GM23248 (cell line): ENCODE data around the gene ANKRD28. TPM values are rescaled to one million over a fixed set of nuclear protein-coding genes. Genes with fewer than 3 reads are reported as not detected.
"Not testable (repeated sequence)": the region's sequence is repeated elsewhere in the genome, so short reads cannot be mapped to it uniquely, and the experiment has no call there.

Experiments
- DNase-seq: peaks from one replicate; pipeline ENCODE4 v3.0.0-alpha.2; 2015
- H2AFZ ChIP-seq: fragments of 200-600 bp; sonication (generic); 2 replicates; pipeline ENCODE4 v1.6.1; 2016; ENCODE audit warnings: antibody characterized with exemption
- H3F3A ChIP-seq: fragments of 200-600 bp; sonication (generic); 2 replicates; pipeline ENCODE4 v1.6.1; 2016; ENCODE audit warnings: mild to moderate bottlenecking, antibody characterized with exemption, mixed run types; ENCODE audit not compliant: insufficient read depth
- H3K27ac ChIP-seq: fragments of 200-600 bp; sonication (generic); 2 replicates; pipeline ENCODE4 v1.5.1; 2016; ENCODE audit warnings: mild to moderate bottlenecking
- H3K27me3 ChIP-seq: fragments of 200-600 bp; sonication (generic); replicated peaks from 2 replicates; pipeline ENCODE4 v1.6.1; 2016; ENCODE audit warnings: mild to moderate bottlenecking; ENCODE audit not compliant: insufficient read depth
- H3K36me3 ChIP-seq: fragments of 200-600 bp; sonication (generic); 2 replicates; pipeline ENCODE4 v1.6.1; 2016; ENCODE audit warnings: low read depth, mild to moderate bottlenecking
- H3K4me1 ChIP-seq: fragments of 200-600 bp; sonication (generic); 2 replicates; pipeline ENCODE4 v1.6.1; 2016; ENCODE audit warnings: mild to moderate bottlenecking; ENCODE audit not compliant: insufficient read depth
- H3K4me2 ChIP-seq: fragments of 200-600 bp; sonication (generic); one replicate; pipeline ENCODE4 v1.6.1; 2016; ENCODE audit warnings: mild to moderate bottlenecking; ENCODE audit not compliant: unreplicated experiment
- H3K4me3 ChIP-seq: fragments of 200-600 bp; sonication (generic); 2 replicates; pipeline ENCODE4 v1.5.1; 2016; ENCODE audit warnings: mild to moderate bottlenecking
- H3K79me2 ChIP-seq: fragments of 200-600 bp; sonication (generic); 2 replicates; pipeline ENCODE4 v1.6.1; 2016; ENCODE audit warnings: mild to moderate bottlenecking; ENCODE audit not compliant: insufficient read depth
- H3K9ac ChIP-seq: fragments of 200-600 bp; sonication (generic); 2 replicates; pipeline ENCODE4 v1.6.1; 2016; ENCODE audit warnings: mild to moderate bottlenecking
- H3K9me2 ChIP-seq: fragments of 200-600 bp; sonication (generic); 2 replicates; pipeline ENCODE4 v1.6.1; 2016; ENCODE audit warnings: mixed run types, mild to moderate bottlenecking, moderate library complexity; ENCODE audit not compliant: insufficient read depth
- H3K9me3 ChIP-seq: fragments of 200-600 bp; sonication (generic); one replicate; pipeline ENCODE4 v1.6.1; 2017; ENCODE audit warnings: low read depth
- H4K20me1 ChIP-seq: fragments of 200-600 bp; sonication (generic); 2 replicates; pipeline ENCODE4 v1.6.0; 2016; ENCODE audit not compliant: insufficient read depth
- EZH2 ChIP-seq: fragments of 200-600 bp; sonication (generic); IDR thresholded peaks from 2 replicates; pipeline ENCODE4 v1.6.1; 2018; ENCODE audit warnings: antibody characterized with exemption, mild to moderate bottlenecking; ENCODE audit not compliant: insufficient read depth, poor library complexity, severe bottlenecking
- EZH2phosphoT487 ChIP-seq: fragments of 200-600 bp; sonication (generic); IDR thresholded peaks from 2 replicates; pipeline ENCODE4 v1.6.1; 2018; ENCODE audit warnings: antibody characterized with exemption, moderate library complexity, mild to moderate bottlenecking, low read depth; ENCODE audit not compliant: insufficient read depth
- WGBS, 2 experiments: methylation state at CpG; one replicate each; pipeline ENCODE4 v1.1.6; 2015 to 2017; ENCODE audit warnings: low lambda C conversion rate in 2 of 2, low coverage in 1 of 2; ENCODE audit errors: missing lambda C conversion rate in 2 of 2; 5-methylcytosine and 5-hydroxymethylcytosine counted together
- in situ Hi-C: fragments of 300-500 bp; cut with MboI; formaldehyde crosslinking; loops from 2 replicates; pipeline ENCODE4 v1.15.0; 2020
- polyA plus RNA-seq: library from polyadenylated mRNA; unstranded; fragments of >200 nt; fragmentation: Nextera tagmentation; extraction: Ambion mirVana; gene quantifications from 2 replicates; pipeline ENCODE4 v1.2.1, GENCODE V29; 2016
- total RNA-seq: library from RNA; depleted of rRNA; stranded (reverse); fragments of >200 nt; shearing (Covaris generic); gene quantifications from 2 replicates; pipeline ENCODE4 v1.2.3, GENCODE V29; 2014

The ANKRD28 gene
- total and polyA plus RNA-seq, 2 experiments from 2014 or later, result 23.1 to 55.6 TPM

- in situ Hi-C loops, result no loop called here
- H3K4me1 ChIP-seq, result peaks cover 50% of the 10 kb centered on the region
- peak overlapping the region; percentile 67 for H3K4me3 ChIP-seq
- peaks cover 100% of the 10 kb centered on the region for H3K79me2 ChIP-seq
- no peaks in the 10 kb centered on the region for H3K9me3 ChIP-seq
- peak overlapping the region; percentile 82 for H3K27ac ChIP-seq
- peak overlapping the region; percentile 76 for H3K9ac ChIP-seq
- H3K4me2 ChIP-seq, result peak overlapping the region; percentile 97
- H2AFZ ChIP-seq, result no peak overlapping the region
- no peak for TF ChIP-seq EZH2
- TF ChIP-seq EZH2phosphoT487, result no peak
- H3K9me2 ChIP-seq, result no peaks in the 10 kb centered on the region
- DNase-seq, result peak; percentile 51
- peaks cover 46% of the 10 kb centered on the region for H3F3A ChIP-seq
- H3K36me3 ChIP-seq, result peaks cover 17% of the 10 kb centered on the region
- H4K20me1 ChIP-seq, result no peaks in the 10 kb centered on the region
- H3K27me3 ChIP-seq, result no peaks in the 10 kb centered on the region
- 17 to 18% methylated on average over 6 of the region's 6 CpGs for WGBS, 2 experiments
These were observed 16.0 kb downstream of the ANKRD28 start for GRCh38 chr3:15781637-15782402.

GRCh38 chr3:15781131-15781530 lies 16.6 kb downstream of the ANKRD28 start:
- peak overlapping the region; percentile 67 for H3K4me3 ChIP-seq
- no peaks in the 10 kb centered on the region for H4K20me1 ChIP-seq
- TF ChIP-seq EZH2 (no peak), EZH2phosphoT487 (no peak)
- H3F3A ChIP-seq, result peaks cover 46% of the 10 kb centered on the region
- in situ Hi-C loops, result no loop called here
- peaks cover 50% of the 10 kb centered on the region for H3K4me1 ChIP-seq
- H3K27me3 ChIP-seq, result no peaks in the 10 kb centered on the region
- DNase-seq, result peak; percentile 56
- peak overlapping the region; percentile 97 for H3K4me2 ChIP-seq
- H3K27ac ChIP-seq, result peak overlapping the region; percentile 82
- peaks cover 100% of the 10 kb centered on the region for H3K79me2 ChIP-seq
- H3K9me2 ChIP-seq, result no peaks in the 10 kb centered on the region
- H3K9me3 ChIP-seq, result no peaks in the 10 kb centered on the region
- H3K36me3 ChIP-seq, result peaks cover 20% of the 10 kb centered on the region; the same call in 1 of the 2 replicates
- no peak overlapping the region for H2AFZ ChIP-seq
- H3K9ac ChIP-seq, result peak overlapping the region; percentile 76

- H3K9me3 ChIP-seq, result no peaks in the 10 kb centered on the region
- no peak overlapping the region for H3K27ac ChIP-seq
- H3K79me2 ChIP-seq, result peaks cover 100% of the 10 kb centered on the region
- H2AFZ ChIP-seq, result no peak overlapping the region
- TF ChIP-seq EZH2 (no peak), EZH2phosphoT487 (no peak)
- in situ Hi-C loops, result no loop called here
- H3K27me3 ChIP-seq, result no peaks in the 10 kb centered on the region
- no peak overlapping the region for H3K4me2 ChIP-seq
- 0 out of 2 replicates have a peak, but pooled peaks cover 22% of the 10 kb centered on the region for H3K36me3 ChIP-seq
- H3K4me3 ChIP-seq, result no peak overlapping the region
- H3K9me2 ChIP-seq, result no peaks in the 10 kb centered on the region
- H3F3A ChIP-seq, result peaks cover 35% of the 10 kb centered on the region
- H3K9ac ChIP-seq, result no peak overlapping the region
- peaks cover 57% of the 10 kb centered on the region for H3K4me1 ChIP-seq
- H4K20me1 ChIP-seq, result no peaks in the 10 kb centered on the region
- no peak for DNase-seq
- WGBS, 2 experiments, result 96 to 100% methylated on average over 1 of the region's 1 CpG
These were observed 18.7 kb downstream of the ANKRD28 start for GRCh38 chr3:15779111-15779510.

- no peaks in the 10 kb centered on the region for H4K20me1 ChIP-seq
- peaks cover 100% of the 10 kb centered on the region for H3K79me2 ChIP-seq
- H3K9ac ChIP-seq, result no peak overlapping the region
- no peak for DNase-seq
- 96 to 98% methylated on average over 2 of the region's 2 CpGs for WGBS, 2 experiments
- no peak overlapping the region for H3K4me3 ChIP-seq
- TF ChIP-seq EZH2, result no peak
- no peak for TF ChIP-seq EZH2phosphoT487
- H3K27me3 ChIP-seq, result no peaks in the 10 kb centered on the region
- no peak overlapping the region for H3K4me2 ChIP-seq
- 0 out of 2 replicates have a peak, but pooled peaks cover 22% of the 10 kb centered on the region for H3K36me3 ChIP-seq
- H3K9me2 ChIP-seq, result no peaks in the 10 kb centered on the region
- H2AFZ ChIP-seq, result no peak overlapping the region
- no peaks in the 10 kb centered on the region for H3K9me3 ChIP-seq
- peaks cover 50% of the 10 kb centered on the region for H3K4me1 ChIP-seq
- in situ Hi-C loops, result no loop called here
- H3F3A ChIP-seq, result peaks cover 33% of the 10 kb centered on the region
- no peak overlapping the region for H3K27ac ChIP-seq
These were observed 19.4 kb downstream of the ANKRD28 start for GRCh38 chr3:15778332-15778858.

- not testable (repeated sequence) for DNase-seq
- WGBS, 2 experiments, result 97 to 99% methylated on average over 6 of the region's 6 CpGs
These were observed 22.7 kb downstream of the ANKRD28 start for GRCh38 chr3:15774931-15775560.

More at GRCh38 chr3:15774931-15775560, 22.7 kb downstream of the ANKRD28 start:
- H3K36me3 ChIP-seq, result 0 out of 2 replicates have a peak, but pooled peaks cover 22% of the 10 kb centered on the region
- H3F3A ChIP-seq, H3K4me3 ChIP-seq, H3K9me2 ChIP-seq, H2AFZ ChIP-seq, H3K9me3 ChIP-seq, H3K4me2 ChIP-seq, in situ Hi-C loops, H3K9ac ChIP-seq, H4K20me1 ChIP-seq, H3K27ac ChIP-seq, H3K27me3 ChIP-seq: not testable (repeated sequence)
- H3K4me1 ChIP-seq, result peaks cover 17% of the 10 kb centered on the region
- H3K79me2 ChIP-seq, result peaks cover 100% of the 10 kb centered on the region
